OCI-LY3 (cell line): Measurements from ENCODE around the gene CCDC28A.

Experiments
- H2AFZ ChIP-seq: fragments of 200-600, 300-600 bp; shearing (Covaris generic); 2 replicates; pipeline ENCODE4 v1.6.0; 2014; ENCODE audit warnings: antibody characterized with exemption, low read depth, low read length
- H3K27ac ChIP-seq: fragments of 200-600, 300-600 bp; sonication (generic); 2 replicates; pipeline ENCODE4 v1.5.1; 2014; ENCODE audit warnings: mild to moderate bottlenecking, low read length, moderate library complexity, mixed read lengths
- H3K27me3 ChIP-seq: fragments of 200-600, 300-600 bp; sonication (generic); 2 replicates; pipeline ENCODE4 v1.6.1; 2014; ENCODE audit warnings: low read depth, low read length, mixed read lengths
- H3K36me3 ChIP-seq: fragments of 200-600, 300-600 bp; sonication (generic); replicated peaks from 2 replicates; pipeline ENCODE3; 2014; ENCODE audit warnings: low read depth, low read length, mixed read lengths
- H3K4me1 ChIP-seq: fragments of 300-600, 200-600 bp; sonication (generic); 2 replicates; pipeline ENCODE4 v1.6.1; 2014; ENCODE audit warnings: low read length, mixed read lengths
- H3K4me2 ChIP-seq: fragments of 200-600, 300-600 bp; sonication (generic); 2 replicates; pipeline ENCODE4 v1.6.1; 2014; ENCODE audit warnings: low read length, mixed read lengths
- H3K4me3 ChIP-seq: fragments of 300-600, 200-600 bp; sonication (generic); 2 replicates; pipeline ENCODE4 v1.5.1; 2014; ENCODE audit warnings: antibody characterized with exemption, mild to moderate bottlenecking, low read length, moderate library complexity
- H3K79me2 ChIP-seq: fragments of 300-600, 200-600 bp; shearing (Covaris generic); 2 replicates; pipeline ENCODE4 v1.6.1; 2014; ENCODE audit warnings: mild to moderate bottlenecking, low read length, mixed read lengths
- H3K9ac ChIP-seq: fragments of 300-600, 200-600 bp; shearing (Covaris generic); 2 replicates; pipeline ENCODE4 v1.6.0; 2014; ENCODE audit warnings: mild to moderate bottlenecking, low read length, moderate library complexity
- H3K9me3 ChIP-seq: fragments of 200-600, 300-600 bp; shearing (Covaris generic); 2 replicates; pipeline ENCODE4 v1.6.1; 2014; ENCODE audit warnings: low read length, mixed read lengths; ENCODE audit not compliant: insufficient read depth
- H4K20me1 ChIP-seq: fragments of 200-600, 300-600 bp; sonication (generic); 2 replicates; pipeline ENCODE4 v1.6.1; 2016; ENCODE audit warnings: low read length, mixed read lengths; ENCODE audit not compliant: insufficient read depth
- CTCF ChIP-seq: fragments of 200-600, 300-600 bp; sonication (generic); IDR thresholded peaks from 2 replicates; pipeline ENCODE4 v1.5.1; 2014; ENCODE audit warnings: antibody characterized with exemption, low read length, low read depth
- EZH2phosphoT487 ChIP-seq: fragments of 200-600 bp; shearing (Covaris generic); IDR thresholded peaks from 2 replicates; pipeline ENCODE4 v1.6.1; 2018; ENCODE audit warnings: antibody characterized with exemption, mixed run types, low read depth

The CCDC28A gene

GRCh38 chr6:138815797-138816528 is 42.4 kb downstream of the CCDC28A start:
- H3K9me3 ChIP-seq: no peaks in the 10 kb centered on the region
- no peak overlapping the region for H3K9ac ChIP-seq
- peak overlapping the region; percentile 24; the same call in 1 of the 2 replicates for H3K4me2 ChIP-seq
- no peak overlapping the region for H2AFZ ChIP-seq
- H3K36me3 ChIP-seq: no peaks in the 10 kb centered on the region
- H4K20me1 ChIP-seq: no peaks in the 10 kb centered on the region
- H3K27ac ChIP-seq: no peak overlapping the region
- TF ChIP-seq EZH2phosphoT487 (no peak), CTCF (peak; percentile 59)
- no peaks in the 10 kb centered on the region for H3K79me2 ChIP-seq
- H3K4me3 ChIP-seq: no peak overlapping the region
- peaks cover 21% of the 10 kb centered on the region for H3K4me1 ChIP-seq
- H3K27me3 ChIP-seq: no peaks in the 10 kb centered on the region

GRCh38 chr6:138817799-138818198 is 44.2 kb downstream of the CCDC28A start:
- peak overlapping the region; percentile 55; the same call in 1 of the 2 replicates for H3K4me2 ChIP-seq
- H3K36me3 ChIP-seq: no peaks in the 10 kb centered on the region
- no peak overlapping the region for H2AFZ ChIP-seq
- no peak overlapping the region for H3K27ac ChIP-seq
- H3K27me3 ChIP-seq: no peaks in the 10 kb centered on the region
- TF ChIP-seq EZH2phosphoT487 (no peak), CTCF (no peak)
- no peak overlapping the region for H3K9ac ChIP-seq
- peaks cover 21% of the 10 kb centered on the region for H3K4me1 ChIP-seq
- H3K79me2 ChIP-seq: no peaks in the 10 kb centered on the region
- no peak overlapping the region for H3K4me3 ChIP-seq
- H4K20me1 ChIP-seq: no peaks in the 10 kb centered on the region
- H3K9me3 ChIP-seq: no peaks in the 10 kb centered on the region

- TF ChIP-seq EZH2phosphoT487: no peak
- no peak for TF ChIP-seq CTCF
- H3K4me3 ChIP-seq: peak overlapping the region; percentile 33
- no peak overlapping the region for H3K27ac ChIP-seq
- H2AFZ ChIP-seq: no peak overlapping the region; the same call in 1 of the 2 replicates
- H3K27me3 ChIP-seq: no peaks in the 10 kb centered on the region
- no peaks in the 10 kb centered on the region for H3K79me2 ChIP-seq
- H3K9ac ChIP-seq: no peak overlapping the region; the same call in 1 of the 2 replicates
- no peaks in the 10 kb centered on the region for H4K20me1 ChIP-seq
- H3K4me1 ChIP-seq: peaks cover 21% of the 10 kb centered on the region
- H3K36me3 ChIP-seq: no peaks in the 10 kb centered on the region
- peak overlapping the region; percentile 55 for H3K4me2 ChIP-seq
- no peaks in the 10 kb centered on the region for H3K9me3 ChIP-seq
These were observed 45.1 kb downstream of the CCDC28A start for GRCh38 chr6:138818496-138819194.

GRCh38 chr6:138821519-138821918 is 48.0 kb downstream of the CCDC28A start:
- Histone ChIP-seq H3K9me3 (no peaks in the 10 kb centered on the region), H3K4me3 (no peak overlapping the region), H3K4me2 (no peak overlapping the region), H3K4me1 (peaks cover 18% of the 10 kb centered on the region), H3K79me2 (no peaks in the 10 kb centered on the region), H4K20me1 (no peaks in the 10 kb centered on the region), H3K27ac (no peak overlapping the region), H2AFZ (no peak overlapping the region), H3K36me3 (no peaks in the 10 kb centered on the region), H3K27me3 (no peaks in the 10 kb centered on the region), H3K9ac (no peak overlapping the region)
- TF ChIP-seq EZH2phosphoT487: no peak
- no peak for TF ChIP-seq CTCF
